Epithelial cell of proximal tubule (primary cell): ENCODE results near the gene CTNNBL1. TPM values are rescaled to one million over a fixed set of nuclear protein-coding genes. Genes with fewer than 3 reads are reported as not detected.

Experiments used
- DNase-seq: peaks from one replicate; pipeline ENCODE4 v3.0.0-alpha.2; 2011; ENCODE audit warnings: low read depth
- H3K4me3 ChIP-seq: 2 replicates; pipeline ENCODE4 v1.5.1; 2011; ENCODE audit warnings: low read depth, mild to moderate bottlenecking, low read length
- total RNA-seq: library from RNA; depleted of rRNA; stranded (reverse); fragments of >200 nt; gene quantifications from 2 replicates; pipeline ENCODE4 v1.2.3, GENCODE V29; 2015
- TF ChIP-seq, protein P1 (sequence below): conservative IDR thresholded peaks from 2 replicates; pipeline ENCODE4 v1.5.1; 2012; ENCODE audit warnings: low read depth, mild to moderate bottlenecking, low read length

CTNNBL1 gene
- total RNA-seq, 1 donor from 2014 or later = 25.6 TPM

DNA sequence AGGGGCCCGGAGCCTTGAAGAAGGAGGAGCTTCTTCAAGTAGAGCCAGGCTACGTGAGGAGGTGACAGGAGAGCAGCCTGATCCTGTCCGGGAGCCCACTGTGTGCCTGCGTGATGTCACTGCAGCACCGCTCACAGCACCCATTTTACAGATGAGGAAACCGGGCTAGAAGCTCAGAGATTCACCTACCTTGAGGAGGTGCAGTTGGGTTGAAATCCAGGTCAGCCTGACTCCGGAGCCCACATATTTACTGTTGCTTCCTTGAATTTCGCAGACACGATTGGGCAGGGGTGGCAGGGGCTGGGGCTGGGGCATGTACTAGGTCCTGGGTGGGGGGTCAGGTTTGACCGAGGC, 221.6 kb downstream of the CTNNBL1 start:
- TF ChIP-seq, protein P1, sequence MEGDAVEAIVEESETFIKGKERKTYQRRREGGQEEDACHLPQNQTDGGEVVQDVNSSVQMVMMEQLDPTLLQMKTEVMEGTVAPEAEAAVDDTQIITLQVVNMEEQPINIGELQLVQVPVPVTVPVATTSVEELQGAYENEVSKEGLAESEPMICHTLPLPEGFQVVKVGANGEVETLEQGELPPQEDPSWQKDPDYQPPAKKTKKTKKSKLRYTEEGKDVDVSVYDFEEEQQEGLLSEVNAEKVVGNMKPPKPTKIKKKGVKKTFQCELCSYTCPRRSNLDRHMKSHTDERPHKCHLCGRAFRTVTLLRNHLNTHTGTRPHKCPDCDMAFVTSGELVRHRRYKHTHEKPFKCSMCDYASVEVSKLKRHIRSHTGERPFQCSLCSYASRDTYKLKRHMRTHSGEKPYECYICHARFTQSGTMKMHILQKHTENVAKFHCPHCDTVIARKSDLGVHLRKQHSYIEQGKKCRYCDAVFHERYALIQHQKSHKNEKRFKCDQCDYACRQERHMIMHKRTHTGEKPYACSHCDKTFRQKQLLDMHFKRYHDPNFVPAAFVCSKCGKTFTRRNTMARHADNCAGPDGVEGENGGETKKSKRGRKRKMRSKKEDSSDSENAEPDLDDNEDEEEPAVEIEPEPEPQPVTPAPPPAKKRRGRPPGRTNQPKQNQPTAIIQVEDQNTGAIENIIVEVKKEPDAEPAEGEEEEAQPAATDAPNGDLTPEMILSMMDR = no peak
- DNase-seq = no peak
- H3K4me3 ChIP-seq = no peak overlapping the region

DNA sequence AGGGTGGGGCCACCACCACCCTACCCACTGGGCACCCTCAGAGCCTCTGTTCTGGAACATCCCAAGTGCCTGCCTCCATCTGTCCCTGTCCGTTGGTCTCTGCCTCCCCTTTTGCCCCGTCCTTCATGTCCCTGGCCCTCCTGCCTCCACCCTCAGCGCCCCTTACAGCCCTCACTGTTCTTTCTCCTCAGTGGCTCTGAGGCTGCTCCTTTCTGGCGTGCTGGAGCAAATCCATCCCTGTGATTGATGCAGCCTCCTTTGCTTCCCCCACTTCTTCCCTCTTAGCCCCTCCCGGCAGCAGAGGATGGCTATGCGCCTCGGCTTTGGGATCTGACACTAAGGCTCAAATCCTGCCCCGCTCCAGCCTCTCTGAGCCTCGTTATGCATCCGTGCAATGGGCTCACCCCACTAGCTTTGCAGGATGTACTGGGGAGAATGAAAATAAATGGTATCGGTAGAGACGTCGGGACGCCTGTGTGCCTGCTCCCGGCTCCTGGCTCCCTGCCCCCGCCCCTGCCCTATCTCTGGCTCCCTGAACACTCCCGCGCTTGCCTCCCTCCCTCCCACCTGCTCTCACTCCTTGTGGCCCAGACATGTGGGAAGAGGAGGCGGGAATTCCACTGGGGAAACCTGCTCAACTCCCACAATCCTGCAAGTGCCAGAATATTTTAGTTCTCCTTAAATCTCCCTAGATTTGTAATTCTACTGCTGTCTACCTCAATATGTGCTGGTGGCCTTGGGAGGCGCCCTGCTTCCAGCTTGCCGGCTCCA, 222.2 kb downstream of the CTNNBL1 start:
- H3K4me3 ChIP-seq = no peak overlapping the region
- TF ChIP-seq, protein P1 = peak; percentile 10
- no peak for DNase-seq

DNA sequence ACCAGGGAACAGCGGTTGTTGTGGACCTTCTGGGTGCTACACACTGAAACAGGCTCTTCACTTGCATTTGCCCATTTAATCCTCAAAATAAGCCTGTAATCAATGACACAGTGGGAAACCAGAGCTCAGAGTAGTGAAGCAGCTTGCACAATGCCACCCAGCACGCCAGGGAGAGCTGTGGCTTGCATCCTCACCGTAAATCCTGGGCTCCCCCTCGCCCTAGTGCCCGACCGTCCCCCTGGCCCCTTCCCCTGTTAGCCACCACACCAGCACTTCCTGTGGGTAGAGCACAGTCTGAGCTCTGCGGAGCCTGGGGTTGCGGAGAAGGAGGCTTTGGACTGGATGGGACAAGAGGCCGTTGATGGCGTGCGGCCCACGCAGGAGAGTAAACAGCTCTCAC, 223.6 kb downstream of the CTNNBL1 start:
- TF ChIP-seq, protein P1 = no peak
- no peak for DNase-seq
- H3K4me3 ChIP-seq = no peak overlapping the region

DNA sequence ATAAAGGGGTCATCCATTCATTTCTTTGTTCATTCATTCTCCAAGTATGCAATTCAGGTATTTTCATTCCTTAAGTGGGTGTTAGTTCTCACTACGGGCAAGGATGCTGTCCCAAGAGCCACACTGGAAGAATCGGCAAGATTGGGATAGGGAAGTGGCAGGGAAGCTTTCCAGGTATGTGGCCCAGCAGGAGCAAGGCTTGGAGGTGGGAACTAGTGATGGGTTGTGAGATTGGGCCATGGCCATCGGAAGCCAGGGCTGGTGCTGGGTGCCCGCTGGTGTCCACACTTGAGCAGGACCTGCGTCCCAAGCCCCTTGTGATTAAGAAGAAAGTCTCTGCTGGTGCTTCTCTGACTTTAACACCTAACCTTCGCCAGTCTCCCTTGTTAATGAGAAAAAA, 224.2 kb downstream of the CTNNBL1 start:
- TF ChIP-seq, protein P1 = no peak
- no peak for DNase-seq
- H3K4me3 ChIP-seq = no peak overlapping the region

DNA sequence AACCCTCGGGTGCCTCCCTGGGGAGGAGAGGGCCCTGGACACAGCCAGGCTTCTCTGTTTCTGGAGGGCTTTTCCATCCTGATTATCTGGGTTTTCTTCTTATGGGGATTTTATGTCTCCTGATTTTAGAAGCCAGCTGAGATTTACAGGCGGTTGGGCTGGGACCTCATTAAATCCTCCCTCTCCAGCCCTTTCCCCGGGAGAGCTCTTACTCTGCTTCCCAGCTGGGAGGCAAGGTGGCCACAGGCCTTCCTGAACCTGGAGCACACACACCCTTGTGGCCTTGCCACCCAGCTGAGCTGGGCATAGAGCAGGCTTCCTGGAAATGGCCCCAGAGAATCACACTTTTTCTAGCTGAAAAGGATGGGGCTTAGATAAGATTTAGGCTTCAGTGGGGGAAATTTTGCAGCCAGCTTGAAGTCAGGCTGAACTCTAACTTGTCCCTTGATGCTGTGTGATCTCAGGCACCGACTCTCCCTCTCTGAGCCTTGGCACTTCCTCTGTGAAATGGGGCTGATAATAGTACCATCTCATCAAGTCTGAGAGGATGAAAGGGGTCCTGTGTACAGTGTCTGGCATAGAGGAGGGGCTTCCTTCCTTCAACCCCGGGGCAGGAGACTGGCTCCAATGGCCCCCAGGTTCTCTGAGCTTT, 225.7 kb downstream of the CTNNBL1 start:
- H3K4me3 ChIP-seq = no peak overlapping the region
- DNase-seq = no peak
- TF ChIP-seq, protein P1 = no peak

DNA sequence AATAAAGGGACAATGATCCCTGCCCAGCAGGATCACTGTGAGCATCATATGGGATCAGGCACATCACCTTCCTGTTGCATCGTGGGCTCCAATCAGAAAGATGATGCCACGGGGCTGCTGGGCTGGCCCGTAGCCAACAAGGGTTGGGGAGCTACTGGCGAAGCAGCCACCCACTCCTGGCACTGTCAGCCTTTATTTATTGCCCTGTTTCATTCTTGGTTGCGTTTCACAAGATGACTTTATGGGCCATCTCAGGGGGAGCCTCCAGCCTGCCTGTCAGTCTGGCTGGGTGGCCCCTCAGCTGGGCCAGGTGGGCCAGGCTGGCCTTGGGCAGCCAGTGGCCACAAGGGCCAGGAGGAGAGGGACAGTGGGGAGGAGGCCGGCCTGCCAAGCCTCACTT, 226.4 kb downstream of the CTNNBL1 start:
- no peak for DNase-seq
- TF ChIP-seq, protein P1 = no peak
- no peak overlapping the region for H3K4me3 ChIP-seq
